ENCODE results near the gene DSCAML1.

The DSCAML1 gene

DNA sequence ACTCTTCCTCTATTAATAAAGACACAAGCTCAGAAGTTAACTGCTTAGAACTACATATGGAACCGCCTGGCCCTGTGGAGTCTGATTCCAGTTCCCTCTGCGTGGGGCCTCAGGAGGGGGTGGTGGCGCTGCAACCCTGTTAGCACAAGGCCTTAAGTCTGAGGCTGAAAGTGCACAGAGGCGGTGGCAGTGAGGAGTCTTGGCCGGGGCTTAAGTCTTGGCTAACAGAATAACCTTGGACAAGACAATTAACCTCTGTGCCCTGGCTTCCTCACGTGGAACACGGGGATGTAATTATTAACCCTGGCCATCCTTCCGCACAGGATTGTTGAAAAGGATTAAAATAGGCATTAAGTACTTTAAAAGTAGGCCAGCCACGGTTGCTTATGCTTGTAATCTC is 277.8 kb downstream of the DSCAML1 start:
- TF ChIP-seq, protein P1, sequence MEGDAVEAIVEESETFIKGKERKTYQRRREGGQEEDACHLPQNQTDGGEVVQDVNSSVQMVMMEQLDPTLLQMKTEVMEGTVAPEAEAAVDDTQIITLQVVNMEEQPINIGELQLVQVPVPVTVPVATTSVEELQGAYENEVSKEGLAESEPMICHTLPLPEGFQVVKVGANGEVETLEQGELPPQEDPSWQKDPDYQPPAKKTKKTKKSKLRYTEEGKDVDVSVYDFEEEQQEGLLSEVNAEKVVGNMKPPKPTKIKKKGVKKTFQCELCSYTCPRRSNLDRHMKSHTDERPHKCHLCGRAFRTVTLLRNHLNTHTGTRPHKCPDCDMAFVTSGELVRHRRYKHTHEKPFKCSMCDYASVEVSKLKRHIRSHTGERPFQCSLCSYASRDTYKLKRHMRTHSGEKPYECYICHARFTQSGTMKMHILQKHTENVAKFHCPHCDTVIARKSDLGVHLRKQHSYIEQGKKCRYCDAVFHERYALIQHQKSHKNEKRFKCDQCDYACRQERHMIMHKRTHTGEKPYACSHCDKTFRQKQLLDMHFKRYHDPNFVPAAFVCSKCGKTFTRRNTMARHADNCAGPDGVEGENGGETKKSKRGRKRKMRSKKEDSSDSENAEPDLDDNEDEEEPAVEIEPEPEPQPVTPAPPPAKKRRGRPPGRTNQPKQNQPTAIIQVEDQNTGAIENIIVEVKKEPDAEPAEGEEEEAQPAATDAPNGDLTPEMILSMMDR (conservative IDR thresholded peaks at IDR 0.05) = peak; percentile 51
- peak overlapping the region; percentile 77 for H3K27ac ChIP-seq

DNA sequence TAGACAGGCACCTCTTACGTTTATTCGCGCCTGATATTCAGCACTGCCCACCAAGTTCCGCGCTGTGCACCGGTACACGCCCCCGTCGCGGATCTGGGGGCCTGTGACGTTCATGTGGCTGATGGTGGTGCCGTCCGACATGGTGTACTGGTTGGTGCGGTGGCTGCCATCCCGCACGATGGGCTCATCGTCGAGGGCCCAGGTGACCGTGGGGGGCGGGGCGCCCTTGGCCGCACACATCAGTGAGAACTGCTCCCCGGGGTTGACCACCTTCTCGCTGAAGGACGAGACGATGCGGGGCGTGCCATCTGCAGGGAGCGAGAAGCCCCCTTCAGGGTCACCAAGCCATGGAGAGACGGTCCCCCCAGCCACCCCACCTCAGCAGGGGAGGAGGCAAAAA is 278.6 kb downstream of the DSCAML1 start:
- TF ChIP-seq, protein P1 (conservative IDR thresholded peaks at IDR 0.05) = no peak
- H3K27ac ChIP-seq = peak overlapping the region; percentile 77

DNA sequence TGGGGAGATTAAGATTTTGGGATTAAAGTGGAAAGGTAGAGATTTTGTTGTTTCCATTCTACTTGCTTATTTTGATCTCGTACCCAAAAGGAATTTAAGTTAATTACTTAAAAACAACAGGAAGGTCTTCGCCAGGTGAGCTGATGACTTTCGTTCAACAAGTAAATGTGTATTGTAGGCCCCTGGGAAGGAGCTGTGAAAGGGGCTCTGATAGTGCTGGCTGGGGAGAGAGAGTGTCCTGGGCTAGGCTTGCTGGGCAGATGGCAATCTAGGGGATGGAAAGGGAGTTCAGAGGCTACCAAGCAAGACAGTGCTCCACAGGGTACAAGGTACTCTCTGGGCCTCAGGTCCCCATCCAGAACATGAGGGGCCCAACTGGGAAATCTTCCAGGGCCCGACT is 279.9 kb downstream of the DSCAML1 start:
- TF ChIP-seq, protein P1 (conservative IDR thresholded peaks at IDR 0.05) = no peak
- H3K27ac ChIP-seq = peak overlapping the region; percentile 77; the same call in 1 of the 2 replicates

DNA sequence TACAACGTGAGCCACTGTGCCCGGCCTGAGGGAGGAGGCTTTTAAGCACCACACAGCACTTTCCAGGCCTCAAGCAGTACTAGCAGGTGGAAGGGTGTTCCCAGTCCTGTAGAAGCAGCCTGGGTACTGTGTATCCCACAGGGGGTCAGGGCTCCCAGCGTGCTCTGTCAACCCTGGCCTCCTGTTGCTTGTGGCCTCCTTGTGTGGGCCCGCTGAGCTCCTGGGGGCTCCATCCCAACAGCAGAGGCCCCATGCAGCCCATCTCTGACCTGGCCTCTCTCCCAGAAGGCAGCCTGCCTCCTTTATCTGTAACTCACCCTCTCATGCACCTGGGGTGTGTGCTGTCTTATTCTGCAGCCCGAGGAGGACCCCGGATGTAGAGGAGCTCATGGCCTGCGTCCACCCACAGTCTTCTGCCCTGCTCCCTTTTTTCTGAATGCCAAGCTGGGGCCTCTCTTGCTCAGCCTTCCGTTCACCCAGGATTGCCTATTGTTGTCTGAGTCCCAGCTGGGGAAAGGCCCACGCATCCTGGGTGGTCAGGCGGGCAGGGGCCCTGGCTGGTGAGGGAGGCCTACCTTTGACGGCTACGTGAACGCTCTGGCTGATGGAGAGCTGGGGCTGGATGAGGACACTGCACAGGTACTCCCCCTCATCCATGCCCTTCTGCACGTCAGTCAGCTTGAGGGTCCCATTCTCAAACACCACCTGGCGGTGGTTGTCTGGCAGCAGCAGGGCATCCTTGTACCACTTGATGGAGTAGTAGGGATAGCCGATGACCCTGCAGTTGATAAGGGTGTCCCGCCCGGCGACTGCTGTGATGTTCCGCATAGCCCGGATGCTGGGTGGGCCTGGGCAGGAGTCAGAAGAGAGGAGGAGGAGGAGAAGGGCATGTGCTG is 280.9 kb downstream of the DSCAML1 start:
- TF ChIP-seq, protein P1 (conservative IDR thresholded peaks at IDR 0.05) = no peak
- no peak overlapping the region for H3K27ac ChIP-seq

DNA sequence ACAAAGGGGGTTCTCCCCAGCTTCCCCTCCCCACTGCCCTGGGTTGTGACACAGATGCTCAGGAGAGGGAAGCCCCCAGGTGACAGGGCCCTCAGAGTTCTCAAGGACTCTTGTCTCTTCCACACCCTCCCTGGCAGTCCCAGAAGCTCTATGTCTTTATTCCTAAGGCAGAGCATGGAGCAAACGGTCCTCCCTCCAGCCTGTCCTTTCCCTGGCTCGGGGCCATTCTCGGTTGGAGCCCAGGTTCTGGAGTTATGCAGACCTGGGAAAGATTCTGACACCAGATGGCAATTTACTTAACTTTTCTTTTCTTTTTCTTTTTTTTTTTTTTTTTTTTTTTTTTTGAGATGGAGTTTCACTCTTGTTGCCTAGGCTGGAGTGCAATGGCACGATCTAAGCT is 282.8 kb downstream of the DSCAML1 start:
- no peak overlapping the region for H3K27ac ChIP-seq
- TF ChIP-seq, protein P1 (conservative IDR thresholded peaks at IDR 0.05) = no peak

DNA sequence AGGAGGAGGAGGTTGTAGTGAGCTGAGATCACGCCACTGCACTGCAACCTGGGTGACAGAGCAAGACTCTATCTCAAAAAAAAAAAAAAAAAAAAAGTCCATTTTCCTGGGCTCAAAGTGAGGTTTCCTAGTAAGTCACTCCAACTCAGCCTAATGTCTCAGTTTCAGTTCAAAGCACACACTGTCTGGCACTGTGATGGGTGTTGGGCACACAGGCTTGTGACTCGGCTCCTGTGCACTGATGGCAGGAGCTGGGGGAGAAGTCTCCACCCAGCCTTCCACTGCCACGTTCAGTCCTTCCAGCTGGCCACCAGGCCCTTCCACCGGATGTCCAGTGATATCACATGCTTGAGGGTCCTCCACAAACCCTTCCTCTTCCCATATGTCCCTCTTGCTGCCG is 283.4 kb downstream of the DSCAML1 start:
- TF ChIP-seq, protein P1 (conservative IDR thresholded peaks at IDR 0.05) = no peak
- H3K27ac ChIP-seq = no peak overlapping the region

DNA sequence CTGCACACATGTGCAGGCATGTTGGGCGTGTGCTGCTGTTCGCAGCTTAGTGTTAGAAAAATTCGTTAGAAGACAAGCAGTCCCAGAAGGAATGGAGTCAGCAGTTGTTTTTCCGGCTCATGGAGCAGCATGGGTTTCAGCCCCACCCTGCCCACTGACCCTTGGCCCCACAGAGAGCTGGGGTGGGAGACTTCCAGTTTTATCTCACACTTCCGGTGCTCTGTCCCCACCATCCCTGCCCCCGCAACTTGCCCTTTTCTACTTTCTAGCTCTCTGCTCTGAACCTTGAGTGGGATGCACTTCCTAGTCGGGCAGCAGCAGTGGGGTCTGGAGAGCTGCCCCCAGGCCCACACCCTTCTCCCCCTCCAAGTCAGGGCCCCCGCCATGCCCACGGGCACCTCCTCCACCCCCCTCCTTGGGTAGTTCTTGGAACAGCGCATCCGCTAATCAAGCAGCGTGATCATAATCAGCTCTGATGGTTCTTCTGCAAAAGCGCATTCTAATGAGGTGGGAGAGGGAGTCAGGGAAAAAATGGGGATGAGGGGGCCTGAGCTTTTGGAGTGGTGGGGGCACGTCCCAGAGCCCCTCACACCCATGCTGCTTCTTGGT is 285.0 kb downstream of the DSCAML1 start:
- TF ChIP-seq, protein P1 (conservative IDR thresholded peaks at IDR 0.05) = no peak
- H3K27ac ChIP-seq = peak overlapping the region; percentile 59

Measured in VCaP (cell line).